IMR-90 (cell line): ENCODE data around the gene ROGDI. TPM values are rescaled to one million over a fixed set of nuclear protein-coding genes. Genes with fewer than 3 reads are reported as not detected.

Experiments used
- ATAC-seq: fragments of 200-7000 bp; cut with Tn5 transposase; 2 replicates; pipeline ENCODE4 v1.9.1; 2020; ENCODE audit warnings: low read depth, mild to moderate bottlenecking, moderate library complexity
- BruUV-seq: library from RNA; stranded (reverse); fragments of 400-500 nt; replicated peaks from 2 replicates; lab custom pipeline; 2021; lab: Mats Ljungman, UMichigan
- CTCF ChIA-PET: fragments of 300-600 bp; formaldehyde crosslinking; extraction: SDS; loops from one replicate; lab custom pipeline; 2021; ENCODE audit warnings: antibody characterized with exemption; lab: Yijun Ruan, JAX
- POLR2A ChIA-PET: fragments of 300-600 bp; sonication (Branson Sonifier 250); formaldehyde crosslinking; loops from one replicate; lab custom pipeline; 2022; ENCODE audit warnings: antibody characterized with exemption; ENCODE audit not compliant: unreplicated experiment; lab: Charles Lee
- DNase-seq: peaks from one replicate; pipeline ENCODE4 v3.0.0; 2013
- H2AFZ ChIP-seq: replicated peaks from 2 replicates; pipeline ENCODE3; 2013; ENCODE audit warnings: low read length, mild to moderate bottlenecking; ENCODE audit not compliant: poor library complexity
- H2AK5ac ChIP-seq: 2 replicates; pipeline ENCODE4 v1.6.1; 2013; ENCODE audit warnings: low read depth, low read length, inconsistent platforms
- H2AK9ac ChIP-seq: replicated peaks from 2 replicates; pipeline ENCODE3; 2013; ENCODE audit warnings: mild to moderate bottlenecking, low read depth, low read length, moderate library complexity; ENCODE audit not compliant: poor library complexity
- H2BK120ac ChIP-seq: 2 replicates; pipeline ENCODE4 v1.6.1; 2013; ENCODE audit warnings: low read depth, low read length, inconsistent platforms
- H2BK15ac ChIP-seq: 3 replicates; pipeline ENCODE4 v1.6.1; 2013; ENCODE audit warnings: low read depth, low read length, inconsistent platforms
- H2BK20ac ChIP-seq: 2 replicates; pipeline ENCODE4 v1.6.1; 2013; ENCODE audit warnings: low read depth, mild to moderate bottlenecking, inconsistent platforms, low read length, moderate library complexity
- H2BK5ac ChIP-seq: 2 replicates; pipeline ENCODE4 v1.6.1; 2013; ENCODE audit warnings: mild to moderate bottlenecking, low read depth, low read length, inconsistent platforms; ENCODE audit not compliant: poor library complexity, severe bottlenecking
- H3K14ac ChIP-seq: replicated peaks from 2 replicates; pipeline ENCODE4 v1.6.1; 2013; ENCODE audit warnings: low read depth, low read length, inconsistent platforms
- H3K18ac ChIP-seq: 2 replicates; pipeline ENCODE4 v1.6.1; 2013; ENCODE audit warnings: low read depth, low read length, control low read depth
- H3K23ac ChIP-seq: 2 replicates; pipeline ENCODE4 v1.6.1; 2013; ENCODE audit warnings: low read depth, low read length, inconsistent platforms
- H3K27ac ChIP-seq: 2 replicates; pipeline ENCODE4 v1.5.1; 2013; ENCODE audit warnings: mild to moderate bottlenecking, control low read depth, low read length; ENCODE audit not compliant: insufficient read depth
- H3K27me3 ChIP-seq: 2 replicates; pipeline ENCODE4 v1.6.1; 2013; ENCODE audit warnings: low read length; ENCODE audit not compliant: control insufficient read depth, insufficient read depth
- H3K36me3 ChIP-seq: 2 replicates; pipeline ENCODE4 v1.6.1; 2013; ENCODE audit warnings: low read length, mixed read lengths; ENCODE audit not compliant: control insufficient read depth, insufficient read depth
- H3K4ac ChIP-seq: 2 replicates; pipeline ENCODE4 v1.6.1; 2013; ENCODE audit warnings: low read depth, low read length, inconsistent platforms
- H3K4me1 ChIP-seq: 2 replicates; pipeline ENCODE4 v1.6.1; 2013; ENCODE audit warnings: low read length, mixed read lengths; ENCODE audit not compliant: control insufficient read depth, insufficient read depth
- H3K4me2 ChIP-seq: 2 replicates; pipeline ENCODE4 v1.6.1; 2013; ENCODE audit warnings: low read depth, mild to moderate bottlenecking, control low read depth, low read length, moderate library complexity
- H3K4me3 ChIP-seq: 2 replicates; pipeline ENCODE4 v1.5.1; 2013; ENCODE audit warnings: low read depth, mild to moderate bottlenecking, control low read depth, low read length, moderate library complexity; ENCODE audit not compliant: insufficient read depth
- H3K56ac ChIP-seq: 2 replicates; pipeline ENCODE4 v1.6.1; 2013; ENCODE audit warnings: low read length, inconsistent platforms; ENCODE audit not compliant: insufficient read depth; ENCODE audit errors: extremely low read depth
- H3K79me1 ChIP-seq, 2 experiments: 2 replicates each; pipeline ENCODE4 v1.6.1; 2013; ENCODE audit warnings: low read length in 2 of 2, inconsistent platforms in 1 of 2, low read depth in 1 of 2
- H3K9ac ChIP-seq: 2 replicates; pipeline ENCODE4 v1.6.1; 2013; ENCODE audit warnings: low read depth, low read length, control low read depth
- H3K9me1 ChIP-seq: 2 replicates; pipeline ENCODE4 v1.6.1; 2013; ENCODE audit warnings: low read length, inconsistent platforms; ENCODE audit not compliant: insufficient read depth
- H3K9me3 ChIP-seq: 2 replicates; pipeline ENCODE4 v1.6.1; 2013; ENCODE audit warnings: low read length; ENCODE audit not compliant: control insufficient read depth, insufficient read depth
- H4K20me1 ChIP-seq: 2 replicates; pipeline ENCODE4 v1.6.1; 2013; ENCODE audit warnings: low read length, inconsistent platforms; ENCODE audit not compliant: insufficient read depth
- H4K5ac ChIP-seq: 2 replicates; pipeline ENCODE4 v1.6.1; 2013; ENCODE audit warnings: mild to moderate bottlenecking, low read depth, low read length, control low read depth
- H4K8ac ChIP-seq, 2 experiments: 2 replicates each; pipeline ENCODE4 v1.6.1; 2013; ENCODE audit warnings: low read depth in 2 of 2, low read length in 2 of 2, control low read depth in 1 of 2, inconsistent platforms in 1 of 2
- H4K91ac ChIP-seq: 2 replicates; pipeline ENCODE4 v1.6.1; 2013; ENCODE audit warnings: low read depth, low read length, inconsistent platforms; ENCODE audit not compliant: insufficient read depth
- CEBPB ChIP-seq: IDR thresholded peaks from 2 replicates; pipeline ENCODE4 v1.6.1; 2012; ENCODE audit warnings: low read depth, low read length, improper control_type of control experiment
- CHD1 ChIP-seq: IDR thresholded peaks from 2 replicates; pipeline ENCODE4 v1.6.1; 2012; ENCODE audit warnings: low read depth, low read length, improper control_type of control experiment
- CTCF ChIP-seq: conservative IDR thresholded peaks from 2 replicates; pipeline ENCODE4 v1.5.1; 2012; ENCODE audit warnings: mild to moderate bottlenecking, low read depth, low read length, improper control_type of control experiment
- FOS ChIP-seq: fragments of 150-350 bp; IDR thresholded peaks from 2 replicates; pipeline ENCODE4 v1.6.1; 2016; ENCODE audit warnings: low read depth, low read length
- MAFK ChIP-seq: IDR thresholded peaks from 2 replicates; pipeline ENCODE4 v1.6.1; 2012; ENCODE audit warnings: low read depth, low read length, improper control_type of control experiment
- MAZ ChIP-seq: IDR thresholded peaks from 2 replicates; pipeline ENCODE4 v1.6.1; 2012; ENCODE audit warnings: low read depth, mild to moderate bottlenecking, low read length, improper control_type of control experiment, moderate library complexity, borderline replicate concordance
- NFE2L2 ChIP-seq: fragments of 150-350 bp; IDR thresholded peaks from 2 replicates; pipeline ENCODE4 v1.6.1; 2016; ENCODE audit warnings: low read depth, mild to moderate bottlenecking, low read length
- POLR2A ChIP-seq: IDR thresholded peaks from 2 replicates; pipeline ENCODE4 v1.6.1; 2012; ENCODE audit warnings: mild to moderate bottlenecking, low read depth, low read length
- RAD21 ChIP-seq: IDR thresholded peaks from 2 replicates; pipeline ENCODE4 v1.6.1; 2012; ENCODE audit warnings: low read length, improper control_type of control experiment
- RCOR1 ChIP-seq: IDR thresholded peaks from 2 replicates; pipeline ENCODE4 v1.6.1; 2012; ENCODE audit warnings: mild to moderate bottlenecking, low read length, improper control_type of control experiment; ENCODE audit not compliant: insufficient replicate concordance
- RFX5 ChIP-seq: IDR thresholded peaks from 2 replicates; pipeline ENCODE4 v1.8.0; 2012; ENCODE audit warnings: low read depth, mild to moderate bottlenecking, low read length, moderate library complexity
- USF2 ChIP-seq: fragments of 150-350 bp; IDR thresholded peaks from 2 replicates; pipeline ENCODE4 v1.6.1; 2017; ENCODE audit warnings: mild to moderate bottlenecking, antibody characterized with exemption, low read length, low read depth
- WGBS, 2 experiments: methylation state at CpG; one replicate each; pipeline versions ENCODE4 v1.1.5 to v1.1.7; 2013; ENCODE audit warnings: missing lambda C conversion rate in 2 of 2; ENCODE audit not compliant: insufficient read length in 1 of 2; ENCODE audit errors: extremely low coverage in 2 of 2; 5-methylcytosine and 5-hydroxymethylcytosine counted together
- dilution Hi-C: fragments of 300-500 bp; cut with HindIII; formaldehyde crosslinking; loops from one replicate; pipeline ENCODE4 v1.14.3; 2018; ENCODE audit warnings: low sequenced_read_pairs; ENCODE audit not compliant: unreplicated experiment
- in situ Hi-C: fragments of 300-500 bp; cut with MboI; formaldehyde crosslinking; loops from 3 replicates; pipeline ENCODE4 v1.14.3; 2019; ENCODE audit warnings: low sequenced_read_pairs, inconsistent platforms, mixed read lengths
- intact Hi-C: fragments of 100-400 bp; cut with micrococcal nuclease; formaldehyde crosslinking; loops from 2 replicates; pipeline ENCODE4 v1.10.0; 2022
- polyA plus RNA-seq, 3 experiments: library from polyadenylated mRNA; depleted of rRNA; stranded (reverse); fragments of >200 nt; gene quantifications; 2 replicates each; pipeline ENCODE4 v1.2.3, GENCODE V29; 2012; ENCODE audit warnings: low replicate concordance in 1 of 3
- total RNA-seq: library from RNA; depleted of rRNA; stranded (reverse); fragments of >200 nt; gene quantifications from 2 replicates; pipeline ENCODE4 v1.2.3, GENCODE V29; 2012

The ROGDI gene
- total and polyA plus RNA-seq, 2 of the 4 experiments (the other 2 are of a cell fraction), result 13.6 to 27.1 TPM

- WGBS, 2 experiments, result no CpG with 5 or more reads among the region's 4 CpGs
- CTCF ChIA-PET, result no interaction called here
Observed at GRCh38 chr16:4754865-4755264, 47.6 kb downstream of the ROGDI start.

More at GRCh38 chr16:4754865-4755264, 47.6 kb downstream of the ROGDI start:
- Histone ChIP-seq H2AK5ac (no peak overlapping the region), H3K18ac (no peak overlapping the region), H2AK9ac (no peak overlapping the region), H3K4me3 (no peak overlapping the region), H3K56ac (no peak overlapping the region), H3K4me1 (no peaks in the 10 kb centered on the region), H3K9me1 (no peaks in the 10 kb centered on the region), H3K27me3 (no peaks in the 10 kb centered on the region), H3K14ac (no peak overlapping the region), H2BK20ac (no peak overlapping the region), H4K8ac (no peak overlapping the region), H3K4ac (no peak overlapping the region), H2BK5ac (no peak overlapping the region), H4K20me1 (peaks cover 5% of the 10 kb centered on the region; the same call in 1 of the 2 replicates), H2BK120ac (no peak overlapping the region), H3K23ac (no peak overlapping the region), H3K79me1 (peaks cover 6 to 7% of the 10 kb centered on the region in 2 experiments; a peak in 3 of 4 replicates), H2BK15ac (no peak overlapping the region), H4K5ac (no peak overlapping the region), H3K9ac (no peak overlapping the region), H3K36me3 (peaks cover 63% of the 10 kb centered on the region), H4K91ac (no peak overlapping the region), H3K9me3 (peaks cover 4% of the 10 kb centered on the region), H2AFZ (no peak overlapping the region), H3K27ac (no peak overlapping the region), H3K4me2 (no peak overlapping the region)
- no TSS peak for BruUV-seq
- TF ChIP-seq CEBPB (no peak), MAFK (no peak), RFX5 (no peak), CHD1 (no peak), CTCF (no peak), NFE2L2 (no peak), RCOR1 (no peak), POLR2A (no peak), FOS (no peak), USF2 (no peak), MAZ (no peak), RAD21 (no peak)
- in situ Hi-C loops (no loop called here), intact Hi-C loops (no loop called here), dilution Hi-C loops (no loop called here)
- DNase-seq (no peak), ATAC-seq (no peak)
- POLR2A ChIA-PET, result no interaction called here
